RPMI7951 (cell line): ENCODE results near the gene SDCCAG8. TPM values are rescaled to one million over a fixed set of nuclear protein-coding genes. Genes with fewer than 3 reads are reported as not detected.

Experiments used
- DNase-seq: peaks from one replicate; pipeline ENCODE4 v3.0.0-alpha.2; 2012; ENCODE audit warnings: low read depth
- total RNA-seq: library from RNA; depleted of rRNA; stranded (reverse); fragments of >200 nt; shearing (Covaris generic); gene quantifications from 2 replicates; pipeline ENCODE4 v1.2.3, GENCODE V29; 2014

Gene SDCCAG8
- total RNA-seq, 1 experiment from 2014 or later: 16.6 TPM

DNA sequence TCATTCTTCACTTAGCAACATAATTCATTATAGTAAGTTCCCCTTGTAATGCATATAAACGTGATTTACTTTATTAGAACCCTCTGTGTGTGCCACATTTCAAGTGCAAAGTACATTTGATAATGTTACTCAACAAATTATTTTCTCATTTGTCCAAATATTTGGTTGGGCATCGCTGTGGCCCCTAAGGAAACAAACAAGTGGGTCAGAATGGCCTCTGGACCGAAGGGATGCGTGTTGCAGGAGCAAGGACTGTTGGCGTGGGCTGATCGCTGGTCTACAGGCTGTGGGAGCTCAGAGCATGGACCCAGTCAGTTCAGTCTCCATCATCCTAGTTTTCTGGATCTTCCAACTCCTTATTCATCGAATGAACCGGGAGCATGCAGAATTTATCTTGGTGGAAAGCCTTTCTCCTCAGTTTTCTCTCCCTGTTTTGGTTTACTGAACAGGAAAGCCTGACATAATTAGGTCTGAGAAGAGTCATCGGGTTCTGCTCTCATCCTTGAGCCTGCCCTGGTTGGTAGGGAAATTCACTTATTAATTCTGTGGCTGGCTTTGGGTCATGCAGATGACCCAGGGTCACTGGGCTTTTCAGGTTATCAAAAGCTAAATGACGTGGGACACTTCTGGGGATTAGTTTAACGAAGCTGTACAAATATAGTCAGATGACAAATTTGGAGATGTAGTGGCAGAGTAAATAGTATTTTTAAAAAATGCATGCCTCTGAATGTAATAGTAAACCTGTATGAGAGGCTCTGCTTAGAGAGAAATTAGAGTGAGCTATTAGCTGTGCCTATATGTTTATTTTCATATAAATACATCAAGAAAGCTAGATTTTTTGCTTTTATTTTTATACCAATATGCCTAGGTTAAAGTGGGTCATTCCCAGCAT, 200.2 kb downstream of the SDCCAG8 start:
- no peak for DNase-seq

DNA sequence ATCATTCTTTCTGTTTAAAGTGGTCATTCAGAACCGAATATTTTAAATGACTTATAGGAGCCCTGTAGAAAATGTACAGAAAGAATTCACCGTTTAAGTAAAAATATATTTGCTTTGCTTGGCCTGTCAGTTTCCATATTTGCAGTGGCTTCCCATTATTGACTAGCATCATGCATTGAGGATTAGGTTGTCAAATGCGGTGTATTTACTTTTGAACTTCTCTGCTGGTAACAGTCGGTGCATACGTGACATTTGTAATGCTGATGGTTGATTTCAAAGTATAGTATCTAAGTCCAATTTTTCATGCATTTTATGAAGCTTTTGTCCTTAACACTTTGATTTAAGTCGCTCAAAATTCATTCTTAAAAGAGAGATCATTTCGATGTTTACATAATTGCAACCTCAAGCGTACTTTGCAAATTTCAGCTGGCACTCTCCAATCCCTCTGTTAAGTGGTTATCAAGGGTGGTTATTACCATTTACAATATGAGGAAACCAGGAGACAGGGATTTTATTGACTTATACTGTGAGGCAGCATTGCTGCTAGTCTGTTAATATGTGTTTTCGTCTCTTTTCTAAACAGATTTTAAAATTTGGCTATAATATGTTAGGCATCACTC, 201.6 kb downstream of the SDCCAG8 start:
- no peak for DNase-seq

DNA sequence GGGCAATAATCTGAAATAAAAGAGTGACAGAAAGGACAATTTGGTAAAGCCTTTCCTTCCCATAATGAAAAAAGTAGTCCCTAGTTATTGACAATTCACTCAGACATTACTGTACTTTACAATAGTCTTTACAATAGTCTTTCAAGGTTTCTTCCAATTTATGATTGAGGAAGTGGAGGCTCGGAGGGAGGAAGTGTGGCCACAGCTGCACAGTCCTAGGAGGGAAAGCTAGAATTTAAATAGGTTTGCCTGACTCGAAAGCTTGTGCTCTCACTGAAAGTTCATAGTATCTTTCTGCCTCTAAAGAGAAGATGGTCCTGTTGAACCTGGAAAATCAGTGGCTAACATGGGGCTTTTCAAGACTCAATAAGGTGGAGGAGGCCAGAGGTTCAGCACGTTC, 203.2 kb downstream of the SDCCAG8 start:
- no peak for DNase-seq

DNA sequence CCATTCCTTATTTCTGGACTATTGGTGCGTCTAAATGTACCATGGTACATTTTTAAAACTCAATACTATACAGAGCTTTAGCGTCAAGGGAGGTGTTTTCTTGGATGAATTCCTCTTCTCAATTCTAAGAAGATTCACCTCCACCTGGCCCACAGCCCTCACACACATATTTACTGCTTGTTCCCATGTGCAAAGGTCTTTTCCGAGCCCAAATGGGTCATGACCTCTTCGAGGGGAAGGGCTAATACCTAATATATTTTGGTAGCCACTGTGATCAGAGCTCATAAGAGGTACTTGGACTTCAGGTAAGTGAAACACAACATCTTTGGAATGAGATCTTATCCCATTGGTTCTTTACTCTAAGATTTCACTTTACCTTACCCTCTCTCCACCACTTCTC, 205.9 kb downstream of the SDCCAG8 start:
- no peak for DNase-seq

DNA sequence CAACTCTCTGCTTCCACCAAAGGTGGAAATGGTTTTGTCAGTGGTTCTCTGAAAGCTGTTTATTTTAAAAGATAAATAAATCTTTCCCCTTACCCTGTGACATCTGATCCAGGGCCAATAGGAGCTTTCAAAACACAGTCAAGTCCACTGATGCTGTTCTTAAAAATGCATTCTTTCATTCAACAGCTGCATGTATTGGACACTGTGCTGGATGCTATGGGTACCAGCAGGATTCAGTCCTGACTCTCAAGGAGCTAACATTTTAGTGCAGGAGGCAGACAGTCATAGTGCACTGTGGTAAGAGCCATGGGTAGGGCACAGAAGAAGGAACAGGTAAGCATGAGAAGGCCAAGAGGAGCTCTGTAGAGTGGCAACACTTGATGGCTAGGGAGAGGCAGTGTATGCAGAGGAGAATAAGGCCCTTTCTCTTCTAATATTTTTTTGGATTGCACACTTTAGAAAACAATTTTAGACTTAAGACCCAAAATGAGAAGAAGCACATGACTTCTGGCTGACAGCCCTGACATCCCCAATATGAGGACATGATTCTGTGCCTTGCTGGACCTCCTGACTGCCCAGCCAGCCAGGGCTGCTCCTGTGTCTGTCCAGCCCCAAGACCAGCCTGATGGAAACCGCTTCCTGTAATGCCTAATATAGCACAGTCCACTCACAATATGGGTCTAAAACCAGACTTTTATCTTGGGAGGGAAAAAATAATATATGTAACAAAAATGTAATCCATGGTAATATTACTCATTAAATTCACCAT, 207.3 kb downstream of the SDCCAG8 start:
- DNase-seq: no peak

DNA sequence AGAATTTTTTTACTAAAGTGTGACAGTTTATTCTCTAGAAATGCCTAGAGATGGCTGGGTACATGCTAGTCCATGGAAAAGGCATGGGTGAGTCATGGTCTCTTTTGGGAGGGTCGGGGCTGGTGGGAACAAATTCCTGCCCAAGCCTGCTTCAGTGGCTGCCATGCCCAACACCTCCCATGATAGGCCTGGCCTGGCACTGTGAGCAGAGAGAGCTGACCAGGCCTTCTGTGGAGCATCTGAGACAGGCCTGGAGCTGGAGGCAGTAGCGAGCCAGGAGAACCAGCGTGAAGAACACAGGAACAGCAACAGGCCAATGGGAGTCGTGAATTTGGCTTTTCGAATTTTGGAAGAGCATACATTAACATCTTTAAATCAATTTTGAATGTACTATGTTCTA, 209.2 kb downstream of the SDCCAG8 start:
- DNase-seq: no peak

DNA sequence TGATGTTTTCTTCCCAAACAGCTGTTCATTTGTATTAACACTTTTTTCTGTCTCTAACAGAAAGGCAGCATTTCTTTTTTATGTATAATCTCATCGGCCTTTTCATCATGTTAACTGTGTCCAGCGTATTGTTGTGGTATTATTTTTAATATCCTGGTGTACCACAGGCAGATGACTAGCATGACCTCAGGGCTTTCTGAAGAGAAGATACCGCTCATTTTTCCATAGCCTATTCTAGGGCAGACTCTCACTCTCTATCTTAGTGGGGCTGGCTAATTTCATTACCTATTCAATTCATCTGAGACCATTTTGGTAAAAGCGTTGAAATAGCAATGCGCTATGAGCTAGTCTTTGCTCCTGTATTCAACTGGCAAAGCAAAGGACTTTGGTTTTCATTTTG, 209.9 kb downstream of the SDCCAG8 start:
- peak; percentile 17 for DNase-seq

DNA sequence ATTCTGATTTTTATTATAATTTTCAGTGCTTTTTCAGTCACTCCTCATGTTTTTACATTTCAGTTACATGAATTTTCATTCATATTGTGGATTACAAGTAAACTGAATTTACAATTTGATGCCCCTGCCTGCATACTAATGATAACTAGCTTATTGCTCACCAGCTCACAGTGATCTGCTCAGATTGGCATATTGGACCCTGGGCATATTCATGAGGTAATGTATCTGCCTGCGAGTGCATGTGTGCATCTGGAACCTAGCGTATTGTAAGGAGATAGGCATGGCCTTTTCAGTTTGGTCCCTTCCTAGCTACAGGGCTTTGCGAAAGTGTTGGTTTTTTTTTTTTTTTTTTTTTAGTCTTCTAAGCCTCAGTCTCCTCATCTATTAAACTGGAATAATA, 213.7 kb downstream of the SDCCAG8 start:
- DNase-seq: no peak

DNA sequence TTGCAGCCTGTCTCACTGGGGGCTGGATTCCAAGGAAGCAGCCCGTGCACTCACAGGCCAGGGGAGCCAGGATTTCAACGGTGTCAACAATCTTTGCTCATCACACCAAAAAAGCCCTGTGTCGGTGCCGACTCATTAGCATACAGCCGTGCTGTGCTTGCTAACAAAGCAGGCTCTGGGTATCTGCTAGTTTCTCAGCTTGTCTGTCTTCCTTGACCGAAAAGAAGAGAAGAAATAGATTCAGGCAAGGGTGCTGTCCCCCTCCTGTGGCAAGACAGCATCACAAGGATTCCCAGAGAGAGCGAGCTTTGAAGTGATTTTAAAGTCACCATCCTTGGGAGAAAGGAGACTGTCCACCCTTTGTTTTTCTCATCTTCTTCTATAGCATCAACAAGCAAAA, 214.7 kb downstream of the SDCCAG8 start:
- no peak for DNase-seq

DNA sequence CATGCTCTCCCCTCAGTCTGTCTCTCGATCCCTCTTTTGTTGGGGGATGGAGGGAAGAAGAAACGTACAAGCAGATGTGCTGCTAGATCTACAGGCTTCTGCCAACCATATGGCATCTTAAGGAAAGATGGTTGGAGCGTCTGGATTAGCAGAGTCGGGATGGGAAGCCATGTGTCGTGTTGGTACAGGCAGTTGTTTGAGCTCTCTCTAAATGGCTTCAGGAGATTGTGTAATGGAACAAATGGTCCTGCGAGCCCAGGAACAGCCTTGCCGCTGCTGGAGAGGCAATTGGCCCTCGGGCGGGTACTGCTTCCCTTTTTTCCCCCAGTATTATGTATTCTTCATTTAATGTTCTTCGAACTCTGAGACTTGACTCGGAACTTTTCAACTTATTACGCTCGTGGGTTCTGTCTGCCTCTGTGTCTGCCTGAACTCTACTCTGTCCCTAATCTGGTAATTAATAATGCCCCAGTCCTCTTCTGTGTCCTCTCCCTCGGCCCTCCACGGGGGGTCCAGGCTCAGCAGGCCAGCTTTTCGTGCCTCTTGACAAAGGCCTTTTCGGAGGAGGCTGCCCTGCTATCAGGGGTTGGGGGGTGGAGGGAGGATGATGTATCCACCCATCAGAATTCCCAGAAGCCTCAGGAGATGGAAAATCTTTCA, 215.3 kb downstream of the SDCCAG8 start:
- no peak for DNase-seq

DNA sequence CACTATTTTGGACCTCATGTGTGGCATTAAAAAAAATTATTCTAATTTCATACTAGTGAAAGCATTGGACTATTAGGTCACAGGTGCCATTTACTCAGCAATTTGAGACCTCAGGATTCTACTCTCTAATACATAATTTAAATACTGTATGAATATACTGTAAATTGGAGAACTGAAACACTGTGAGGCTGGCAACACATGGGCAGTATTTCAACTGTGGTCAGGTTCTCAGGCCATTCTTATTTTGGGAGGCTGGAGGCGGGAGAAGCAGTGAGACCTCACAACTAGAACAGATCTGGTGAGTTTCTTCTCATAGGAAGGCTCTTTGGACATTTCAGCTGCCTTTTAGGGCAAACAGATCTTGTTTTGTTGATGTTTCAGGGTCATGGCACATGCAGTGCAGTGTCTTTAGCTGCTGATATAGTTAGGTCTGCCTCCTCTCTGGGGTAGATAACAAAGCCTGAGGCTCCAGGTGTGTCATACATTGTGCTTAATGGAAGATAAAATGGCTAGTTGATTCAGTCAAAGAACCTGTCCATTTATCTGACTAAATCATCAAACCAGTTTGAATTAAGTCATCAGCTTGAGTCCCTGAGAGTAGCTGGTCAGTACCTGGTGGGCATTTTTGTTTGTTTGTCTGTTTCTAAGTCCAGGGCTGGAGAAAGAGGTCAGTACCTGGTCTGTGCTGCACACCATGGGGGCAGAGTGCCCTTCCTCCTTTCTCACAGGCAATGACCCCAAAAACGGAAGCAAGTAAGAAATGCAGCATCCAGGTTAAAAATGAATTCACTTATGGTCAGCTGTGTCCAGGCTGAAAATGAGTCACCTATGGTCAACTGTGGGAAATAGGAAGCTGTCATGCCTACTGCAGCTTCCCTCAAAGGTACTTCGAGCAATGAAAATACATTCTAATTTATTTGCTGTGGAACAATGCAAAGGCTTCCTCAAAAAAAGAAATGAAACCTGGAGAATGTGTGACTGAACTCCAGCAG, 216.2 kb downstream of the SDCCAG8 start:
- DNase-seq: peak; percentile 53

DNA sequence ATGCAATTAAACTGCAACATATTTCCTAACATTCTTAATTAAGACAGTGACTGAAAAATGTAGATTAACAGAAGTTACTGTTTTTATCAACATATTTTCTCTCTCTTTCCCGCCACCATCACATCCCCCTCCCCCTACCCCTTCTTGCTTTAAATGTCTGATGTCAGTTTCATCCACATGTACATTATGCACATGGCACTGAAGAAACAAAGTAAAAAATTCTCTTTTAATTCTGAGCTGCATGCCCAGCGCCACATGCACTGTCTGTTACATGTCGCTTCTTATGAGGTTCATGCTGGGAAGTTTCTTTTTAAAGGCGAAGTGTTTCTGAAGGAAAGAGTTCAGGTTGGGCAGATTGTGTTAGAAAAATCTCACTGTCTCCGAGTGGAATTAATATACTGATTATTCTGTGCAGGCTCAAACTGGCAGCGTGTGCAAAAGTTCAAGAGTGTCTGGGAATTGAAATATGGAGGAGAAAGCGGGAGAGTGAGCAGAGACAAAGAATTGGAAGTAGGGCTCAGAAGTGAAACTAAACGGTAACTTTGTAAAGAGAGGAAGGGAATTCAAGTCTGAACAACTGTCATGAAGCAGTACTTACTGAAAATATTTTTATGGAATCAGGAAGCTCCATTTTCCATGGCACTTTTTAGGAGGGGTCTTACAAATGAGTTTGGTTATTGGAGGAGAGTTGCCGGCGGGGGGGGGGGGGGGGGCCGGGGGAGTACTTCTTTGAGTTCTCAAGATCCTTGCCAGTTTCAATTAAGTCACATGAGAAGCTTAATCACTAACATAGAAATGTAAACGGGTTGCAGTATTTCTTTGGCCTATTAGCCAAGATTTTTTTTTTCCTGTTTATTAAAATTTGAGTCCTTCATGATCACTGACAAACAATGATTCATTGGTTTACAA, 217.6 kb downstream of the SDCCAG8 start:
- DNase-seq: peak; percentile 51

DNA sequence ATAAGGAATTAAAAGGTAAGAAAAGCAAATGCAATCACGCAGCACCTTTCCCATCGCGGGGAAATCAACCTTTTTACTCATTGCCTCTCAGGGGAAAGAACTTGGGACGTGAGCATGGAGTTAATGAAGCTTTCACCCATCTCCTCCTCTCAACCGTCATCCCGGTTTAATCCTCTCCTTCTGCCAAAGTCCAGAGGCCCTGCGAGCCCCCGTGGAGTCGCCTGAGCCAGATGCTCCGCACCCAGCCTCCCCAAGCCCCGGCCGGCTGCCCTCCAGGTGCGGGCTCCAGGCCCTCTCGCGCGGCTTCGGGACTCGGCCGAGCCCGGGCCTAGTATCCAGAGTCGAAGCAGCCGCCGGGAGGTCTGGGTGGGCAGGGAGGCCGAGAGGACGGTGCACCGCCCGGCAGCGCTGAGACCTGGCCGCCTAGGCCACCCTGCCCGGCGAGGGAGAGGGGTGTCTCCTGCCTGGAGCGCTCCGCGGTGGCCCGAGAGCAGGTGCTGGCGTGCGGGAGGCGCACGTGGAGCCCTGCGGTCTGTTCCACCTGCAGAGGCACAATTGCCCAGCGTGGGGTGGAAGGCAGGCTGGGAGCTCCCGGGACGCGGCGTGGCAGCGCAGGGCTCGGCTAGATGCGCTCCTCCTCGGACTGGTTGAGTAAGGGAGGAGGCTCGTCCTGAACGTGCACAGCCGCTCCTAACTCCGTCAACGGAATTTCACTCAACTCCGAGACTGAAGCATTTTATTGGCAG, 218.5 kb downstream of the SDCCAG8 start:
- DNase-seq: no peak

DNA sequence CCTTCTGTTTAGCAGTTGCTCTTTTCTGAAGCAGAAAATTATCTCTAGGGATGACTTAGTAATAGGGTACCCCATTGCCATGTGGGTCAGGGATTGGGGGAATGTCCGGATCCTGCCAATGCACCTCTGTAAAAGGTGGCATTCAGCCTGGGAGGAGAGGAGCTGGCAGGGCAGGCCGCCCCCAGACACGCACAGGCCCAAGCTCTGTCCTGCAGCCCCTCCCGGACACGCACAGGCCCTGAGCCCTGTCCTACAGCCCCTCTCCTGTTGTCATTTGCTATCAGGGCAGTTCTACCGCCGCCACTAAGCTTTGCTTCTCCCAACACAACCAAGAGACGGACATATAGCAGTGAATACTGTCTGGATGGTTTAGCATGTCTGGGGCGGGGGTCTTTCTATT, 219.1 kb downstream of the SDCCAG8 start:
- no peak for DNase-seq

DNA sequence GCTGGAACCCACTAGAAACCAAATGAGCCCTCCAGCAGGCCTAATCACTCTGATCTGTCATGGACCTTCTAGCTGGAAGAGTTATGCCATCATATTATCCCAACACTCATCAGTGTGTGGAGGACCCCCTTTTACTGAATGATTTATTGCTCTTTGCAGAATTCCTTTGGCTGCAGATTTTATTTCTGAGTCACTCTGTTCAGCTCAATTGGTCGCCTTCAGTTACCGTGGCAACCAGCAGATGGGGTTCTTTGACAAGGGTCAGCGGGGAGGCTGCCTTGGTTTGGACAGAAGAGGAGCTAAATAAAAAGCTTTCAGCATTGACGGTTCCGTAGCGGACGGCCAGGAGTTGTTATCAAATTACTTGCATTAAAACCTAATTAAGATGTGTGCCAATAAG, 220.1 kb downstream of the SDCCAG8 start:
- DNase-seq: peak; percentile 61

DNA sequence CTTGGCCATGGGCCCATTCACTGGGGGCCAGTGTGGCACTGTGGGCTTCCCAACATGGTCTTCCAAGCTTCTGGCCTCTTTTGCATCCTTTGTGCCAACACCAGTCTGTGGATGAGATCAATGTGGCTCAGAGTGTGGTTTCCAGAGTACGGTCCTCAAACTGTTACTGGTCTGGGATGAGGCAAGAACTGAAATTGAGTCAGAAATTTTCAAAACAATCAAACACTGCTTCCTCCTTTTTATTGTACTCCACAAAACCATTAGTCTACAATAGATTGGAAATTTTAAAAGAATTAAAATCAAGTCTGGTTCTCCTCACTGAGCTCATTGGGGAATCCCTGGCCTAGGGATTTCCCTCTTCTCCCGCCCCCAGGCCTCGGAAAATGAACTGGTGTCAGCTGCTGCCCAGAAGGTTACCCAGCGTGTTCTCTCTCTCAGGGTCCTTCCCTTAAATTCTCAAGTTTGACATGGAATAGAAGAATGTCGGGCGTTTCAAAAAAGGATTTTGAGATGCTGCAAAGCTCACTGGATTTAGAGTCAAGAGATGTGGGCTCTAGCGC, 222.0 kb downstream of the SDCCAG8 start:
- no peak for DNase-seq

DNA sequence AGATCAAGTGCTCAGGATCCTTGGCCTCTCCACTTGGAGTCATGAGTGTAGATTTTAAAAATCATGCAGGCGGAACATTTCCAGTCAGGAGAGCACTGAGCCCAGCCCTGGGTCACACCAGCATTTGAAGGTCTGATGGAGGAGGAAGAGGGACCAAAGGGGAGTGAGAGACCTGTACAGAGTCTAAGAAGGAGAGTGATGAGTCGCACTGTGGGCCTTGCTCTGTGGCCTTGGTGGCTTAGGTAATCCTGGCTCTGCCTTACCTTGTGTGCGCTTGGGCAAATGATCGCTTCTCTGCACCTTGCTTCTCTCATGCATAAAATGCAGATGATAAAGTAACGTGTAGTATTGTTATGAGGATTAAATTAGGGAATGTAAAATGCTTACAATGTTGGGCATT, 225.3 kb downstream of the SDCCAG8 start:
- DNase-seq: no peak

DNA sequence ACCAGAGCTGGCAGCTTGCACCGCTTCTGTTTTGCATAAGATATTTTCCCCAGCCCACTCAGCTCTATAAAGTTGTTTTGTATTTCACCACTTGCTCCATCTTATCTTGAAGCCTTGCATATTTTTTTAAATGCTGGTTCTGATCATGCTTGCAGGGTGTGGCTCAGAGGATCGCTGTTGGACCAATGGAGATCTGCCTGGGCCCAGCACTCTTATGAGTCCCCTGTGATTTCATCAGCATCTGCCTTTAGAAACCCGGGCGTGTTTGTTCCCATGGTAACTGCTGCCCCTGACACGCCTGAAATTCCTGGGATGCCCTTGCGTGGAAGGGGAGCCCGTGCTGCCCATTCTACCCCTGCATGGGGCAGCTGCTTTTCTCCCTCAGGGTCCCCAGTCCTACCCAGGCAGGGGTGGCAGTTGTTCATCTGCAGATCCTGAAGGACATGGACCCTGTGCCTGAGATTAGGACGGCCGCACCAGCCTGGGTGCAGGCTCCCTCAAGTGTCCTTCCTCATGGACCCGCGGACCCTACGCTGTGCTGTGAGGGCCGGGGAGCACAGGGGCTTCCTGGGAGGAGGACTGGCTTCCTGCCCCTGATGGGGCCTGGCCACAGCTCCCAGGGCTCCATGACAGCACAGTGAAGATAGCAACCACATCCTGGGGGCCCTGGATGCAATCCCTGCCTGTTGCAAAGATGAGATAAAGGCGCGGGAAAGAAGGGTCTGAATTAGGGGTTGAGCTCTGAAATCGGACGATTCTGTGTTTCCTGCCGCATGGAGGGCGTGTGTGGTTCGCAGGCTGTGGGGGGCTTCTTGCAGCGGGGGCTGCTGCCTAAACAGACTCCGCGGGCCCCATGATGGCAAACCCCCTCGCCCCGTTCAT, 226.5 kb downstream of the SDCCAG8 start:
- DNase-seq: no peak
